Heart left ventricle (tissue), 16 donors: ENCODE measurements around the gene NOVA1. TPM values are rescaled to one million over a fixed set of nuclear protein-coding genes. Genes with fewer than 3 reads are reported as not detected.

Source experiments
- ATAC-seq, 4 donors: fragments of 200-7000 bp; cut with Tn5 transposase; one replicate each; pipeline ENCODE4 v1.9.1; 2020 to 2022; ENCODE audit warnings: moderate library complexity in 4 of 4, mild to moderate bottlenecking in 3 of 4, moderate number of reproducible peaks in 1 of 4
- DNase-seq, 5 donors: peaks; one replicate each; pipeline ENCODE4 v3.0.0-alpha.2; 2020
- H3K27ac ChIP-seq, 12 donors: fragments of 200-600 bp; sonication (generic) in 4 of 12; one replicate each; pipeline versions ENCODE4 v1.5.0 to v1.8.0; 2016 to 2022; ENCODE audit warnings: mild to moderate bottlenecking in 2 of 12
- H3K27me3 ChIP-seq, 9 donors: fragments of 200-600 bp; sonication (generic) in 2 of 9; one replicate each; pipeline versions ENCODE4 v1.5.1 to v1.8.0; 2016 to 2022; ENCODE audit warnings: mild to moderate bottlenecking in 3 of 9
- H3K36me3 ChIP-seq, 9 donors: fragments of 200-600 bp; sonication (generic) in 2 of 9; one replicate each; pipeline versions ENCODE4 v1.5.0 to v1.8.0; 2018 to 2022; ENCODE audit warnings: mild to moderate bottlenecking in 2 of 9
- H3K4me1 ChIP-seq, 12 donors: fragments of 200-600 bp; sonication (generic) in 4 of 12; one replicate each; pipeline versions ENCODE4 v1.5.0 to v1.8.0; 2016 to 2022; ENCODE audit warnings: mild to moderate bottlenecking in 3 of 12
- H3K4me3 ChIP-seq, 12 donors: fragments of 200-600 bp; sonication (generic) in 4 of 12; one replicate each; pipeline versions ENCODE4 v1.5.0 to v1.8.0; 2017 to 2022; ENCODE audit warnings: mild to moderate bottlenecking in 9 of 12, moderate library complexity in 4 of 12
- H3K9me3 ChIP-seq, 12 donors: fragments of 200-600 bp; sonication (generic) in 4 of 12; one replicate each; pipeline versions ENCODE4 v1.5.0 to v1.8.0; 2016 to 2022; ENCODE audit warnings: mild to moderate bottlenecking in 1 of 12
- POLR2A ChIP-seq, 2 donors: fragments of 450-650 bp; IDR thresholded peaks; one replicate each; pipeline ENCODE4 v1.6.1; 2017; ENCODE audit warnings: antibody characterized with exemption in 2 of 2, mild to moderate bottlenecking in 2 of 2, moderate library complexity in 2 of 2
- WGBS, 4 donors: extraction: QIAGEN DNeasy Blood & Tissue Kit in 2 of 4; methylation state at CpG; one replicate each; pipeline versions ENCODE4 v1.1.5 to v1.1.7; 2013 to 2018; 5-methylcytosine and 5-hydroxymethylcytosine counted together
- intact Hi-C, 10 donors: fragments of 100-400 bp; cut with DNase I; formaldehyde crosslinking; loops; one replicate each; pipeline versions ENCODE4 v1.11.1 to v1.14.2; 2022
- polyA plus RNA-seq, 2 donors: library from polyadenylated mRNA; stranded (reverse); fragments of 200-250 nt; gene quantifications; one replicate each; pipeline ENCODE4 v1.2.3, GENCODE V29; 2013
- total RNA-seq, 9 donors: library from RNA; depleted of rRNA in 2 of 9; stranded (reverse); fragments of >200 nt in 2 of 9; fragmentation: NEBNext Ultra II Directional in 3 of 9; extraction: Animal tissue kit (Norgen Biotek cat#: 25700) in 3 of 9; gene quantifications; one replicate each; pipeline versions ENCODE4 v1.1.0 to v1.2.4, GENCODE V29; 2016 to 2023
- TF ChIP-seq, protein P1 (sequence below), 12 donors: fragments of 200-600 bp; sonication (generic) in 4 of 12; IDR thresholded peaks; one replicate each; pipeline versions ENCODE4 v1.5.0 to v1.8.0; 2018 to 2022; ENCODE audit warnings: antibody characterized with exemption in 12 of 12, mild to moderate bottlenecking in 5 of 12
- donor health status: ischemic (EF 13 %, LVEDD 7.1; RV severe dilation, severe dysfunction).
- donor health status: healthy with polysubstance abuse.
- donor health status: DM: no; HTN: yes; CAD: no.
- donor health status: DM: no; HTN: no; CAD: no.
- donor health status: ischemic (EF 25% LVEDD 6.9; RV normal size, moderate dysfunction).
- donor health status: ischemic (EF 25% LVEDD 5.7; RV mildly dilated, moderate dysfunction).
- donor health status: healthy.
- donor health status: DM: yes; HTN: yes; CAD: no.
- donor health status: ischemic (EF 35%, LVEDD 5.7; RV mildly dilated, moderate dysfunction).
- donor health status: nonischemic (EF 11% LVEDD 7.7; RV severe dilation, severe dysfunction).
- donor health status: DM: yes; HTN: yes; CAD: no.
- donor health status: PGD.
- donor health status: ischemic (EF 29% LVEDD 5.4; RV normal size, mild dysfunction).
- donor health status: nonischemic (EF 23%, LVEDD 6.1; RV moderate dilation, normal function).

NOVA1 gene
- total and polyA plus RNA-seq, 11 donors, result 0.60 to 3.8 (median 2.4) TPM

GRCh38 chr14:26599291-26599690 is 1.5 kb upstream of the NOVA1 start:
- TF ChIP-seq POLR2A (IDR thresholded peaks at IDR 0.05), result no peak
- TF ChIP-seq, protein P1, sequence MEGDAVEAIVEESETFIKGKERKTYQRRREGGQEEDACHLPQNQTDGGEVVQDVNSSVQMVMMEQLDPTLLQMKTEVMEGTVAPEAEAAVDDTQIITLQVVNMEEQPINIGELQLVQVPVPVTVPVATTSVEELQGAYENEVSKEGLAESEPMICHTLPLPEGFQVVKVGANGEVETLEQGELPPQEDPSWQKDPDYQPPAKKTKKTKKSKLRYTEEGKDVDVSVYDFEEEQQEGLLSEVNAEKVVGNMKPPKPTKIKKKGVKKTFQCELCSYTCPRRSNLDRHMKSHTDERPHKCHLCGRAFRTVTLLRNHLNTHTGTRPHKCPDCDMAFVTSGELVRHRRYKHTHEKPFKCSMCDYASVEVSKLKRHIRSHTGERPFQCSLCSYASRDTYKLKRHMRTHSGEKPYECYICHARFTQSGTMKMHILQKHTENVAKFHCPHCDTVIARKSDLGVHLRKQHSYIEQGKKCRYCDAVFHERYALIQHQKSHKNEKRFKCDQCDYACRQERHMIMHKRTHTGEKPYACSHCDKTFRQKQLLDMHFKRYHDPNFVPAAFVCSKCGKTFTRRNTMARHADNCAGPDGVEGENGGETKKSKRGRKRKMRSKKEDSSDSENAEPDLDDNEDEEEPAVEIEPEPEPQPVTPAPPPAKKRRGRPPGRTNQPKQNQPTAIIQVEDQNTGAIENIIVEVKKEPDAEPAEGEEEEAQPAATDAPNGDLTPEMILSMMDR (IDR thresholded peaks at IDR 0.05), result no peak
- Histone ChIP-seq H3K4me3 (peak overlapping the region in 9 of 12 donors; percentile 58 to 83 (median 66)), H3K27me3 (peaks cover 0 to 20% (median 0%) of the 10 kb centered on the region in 9 donors), H3K27ac (peak overlapping the region in 2 of 12 donors; percentile 81 to 91), H3K4me1 (no peaks in the 10 kb centered on the region), H3K9me3 (no peaks in the 10 kb centered on the region), H3K36me3 (no peaks in the 10 kb centered on the region)
- WGBS, 4 donors, result 36 to 50% (median 44%) methylated on average over 7 of the region's 7 CpGs
- ATAC-seq (no peak), DNase-seq (no peak)
- intact Hi-C loops, result loop anchor here in 2 of 10 donors (2.0 to 5.0 kb wide), 2 partner anchors 318 to 320 kb away; no protein-coding TSS in a partner anchor

- peak in 1 of 4 donors; percentile 9 for ATAC-seq
Observed at GRCh38 chr14:26598672-26599131, 869 bp upstream of the NOVA1 start.

DNA sequence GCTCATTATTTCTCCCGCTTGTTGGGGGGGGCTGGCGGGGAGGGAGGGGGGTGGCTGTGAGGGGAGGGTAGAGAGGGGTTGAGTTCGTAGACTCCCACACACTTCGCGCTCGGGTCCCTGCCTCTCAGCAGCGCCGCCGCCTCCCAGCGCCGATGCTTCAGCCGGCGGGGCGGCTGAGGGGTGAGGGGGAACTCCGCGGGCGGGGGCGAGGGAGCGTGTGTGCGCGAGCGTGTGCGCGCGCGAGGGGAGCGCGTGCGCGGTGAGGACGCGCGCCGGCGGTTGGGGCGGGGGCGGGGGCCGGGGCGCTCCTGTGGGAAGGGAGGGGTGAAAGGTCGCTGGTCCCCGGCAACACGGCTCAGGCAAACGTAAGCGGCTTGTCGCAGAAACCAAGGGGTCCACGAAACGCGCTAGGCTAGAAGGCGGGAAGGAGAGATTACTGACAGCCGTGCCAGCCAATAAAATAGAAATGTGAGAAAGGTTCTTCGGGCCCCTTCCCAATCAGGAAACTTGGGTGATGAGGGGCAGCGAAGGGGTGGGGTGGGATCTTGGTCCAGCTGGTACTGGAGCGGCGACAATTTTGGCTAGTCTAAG is 343 bp upstream of the NOVA1 start:
- H3K27ac ChIP-seq, result peak overlapping the region in 11 of 12 donors; percentile 56 to 91 (median 76)
- peak; percentile 79 to 94 (median 94) for ATAC-seq
- H3K36me3 ChIP-seq, result no peaks in the 10 kb centered on the region
- peak; percentile 74 to 87 (median 80) for DNase-seq
- no peaks in the 10 kb centered on the region for H3K9me3 ChIP-seq
- 1% methylated on average over 17 to 54 of the region's 54 CpGs for WGBS, 4 donors
- TF ChIP-seq POLR2A (IDR thresholded peaks at IDR 0.05), result peak in 1 of 2 donors; percentile 11
- TF ChIP-seq, protein P1 (IDR thresholded peaks at IDR 0.05), result no peak
- peaks cover 0 to 20% (median 0%) of the 10 kb centered on the region in 9 donors for H3K27me3 ChIP-seq
- H3K4me1 ChIP-seq, result no peaks in the 10 kb centered on the region
- intact Hi-C loops, result loop anchor here in 2 of 10 donors (2.0 to 5.0 kb wide), 2 partner anchors 319 to 321 kb away; no protein-coding TSS in a partner anchor
- H3K4me3 ChIP-seq, result peak overlapping the region; percentile 32 to 83 (median 64)

More at GRCh38 chr14:26598672-26599131, 869 bp upstream of the NOVA1 start:
- TF ChIP-seq, protein P1 (IDR thresholded peaks at IDR 0.05), result no peak
- TF ChIP-seq POLR2A (IDR thresholded peaks at IDR 0.05), result no peak
- H3K9me3 ChIP-seq, result no peaks in the 10 kb centered on the region
- H3K36me3 ChIP-seq, result no peaks in the 10 kb centered on the region
- intact Hi-C loops, result loop anchor here in 2 of 10 donors (2.0 to 5.0 kb wide), 2 partner anchors 319 to 320 kb away; no protein-coding TSS in a partner anchor
- peak overlapping the region in 8 of 12 donors; percentile 59 to 91 (median 80) for H3K27ac ChIP-seq
- H3K4me1 ChIP-seq, result no peaks in the 10 kb centered on the region
- no peak for DNase-seq
- 1 to 2% (median 1%) methylated on average over 18 of the region's 18 CpGs for WGBS, 4 donors
- peaks cover 0 to 20% (median 0%) of the 10 kb centered on the region in 9 donors for H3K27me3 ChIP-seq
- peak overlapping the region; percentile 32 to 83 (median 64) for H3K4me3 ChIP-seq

- Histone ChIP-seq H3K4me3 (peak overlapping the region; percentile 32 to 83 (median 64)), H3K4me1 (no peaks in the 10 kb centered on the region), H3K27me3 (peaks cover 0 to 20% (median 0%) of the 10 kb centered on the region in 9 donors), H3K36me3 (no peaks in the 10 kb centered on the region), H3K27ac (peak overlapping the region in 9 of 12 donors; percentile 56 to 91 (median 79)), H3K9me3 (no peaks in the 10 kb centered on the region)
- WGBS, 4 donors, result 1% methylated on average over 28 to 33 of the region's 33 CpGs
- ATAC-seq (peak in 2 of 4 donors; percentile 9 to 21), DNase-seq (peak; percentile 14 to 53 (median 30))
- TF ChIP-seq, protein P1 (IDR thresholded peaks at IDR 0.05), result no peak
- TF ChIP-seq POLR2A (IDR thresholded peaks at IDR 0.05), result no peak
- intact Hi-C loops, result loop anchor here in 1 of 10 donors (5.0 kb wide), 1 partner anchor 320 kb away; no protein-coding TSS in a partner anchor
Observed at GRCh38 chr14:26597071-26597588, 703 bp downstream of the NOVA1 start.
